ENCODE results near the gene BPIFB6.
"Not testable (repeated sequence)": the region's sequence is repeated elsewhere in the genome, so short reads cannot be mapped to it uniquely, and the experiment has no call there.

Gene BPIFB6

DNA sequence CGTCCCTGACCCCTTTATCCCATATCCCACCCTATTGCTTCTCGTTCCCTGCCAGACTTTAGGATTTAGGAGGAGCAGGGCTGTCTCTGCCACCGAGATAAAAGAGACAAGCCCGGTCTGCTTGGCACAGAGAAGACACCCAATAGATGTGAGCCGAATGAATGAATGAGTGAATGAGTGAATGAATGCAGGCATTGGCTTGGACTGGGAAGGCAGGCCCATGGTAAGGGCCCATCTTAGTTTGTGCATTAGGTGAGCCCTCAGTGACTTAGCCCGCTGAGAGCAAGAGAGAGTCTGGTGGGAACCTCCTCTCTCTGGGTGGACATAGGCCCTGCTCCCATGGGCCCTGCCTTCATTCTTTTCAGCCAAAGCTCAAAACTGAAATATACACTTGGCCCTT lies 879 bp upstream of the BPIFB6 start:
- DNase-seq, result no peak

DNA sequence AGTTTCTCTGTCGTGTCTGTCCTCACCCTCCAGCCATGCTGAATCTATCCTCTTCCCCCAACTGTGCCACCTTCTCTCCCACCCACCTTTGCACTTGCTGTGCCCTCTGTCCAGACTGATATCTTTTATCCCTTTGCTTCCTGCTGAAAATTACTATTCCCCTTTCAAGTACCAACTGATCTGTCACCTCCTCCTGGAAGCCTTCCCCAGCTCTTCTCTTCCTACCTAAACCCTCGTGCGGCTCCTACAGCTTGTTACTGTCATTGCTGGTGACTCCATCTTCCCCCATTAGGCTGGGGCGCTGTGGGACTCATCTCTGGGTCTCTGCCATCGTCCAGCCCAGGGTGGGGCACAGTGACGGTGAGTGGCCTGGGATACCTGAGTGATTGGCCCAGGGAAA lies 1.1 kb downstream of the BPIFB6 start:
- no peak for DNase-seq

DNA sequence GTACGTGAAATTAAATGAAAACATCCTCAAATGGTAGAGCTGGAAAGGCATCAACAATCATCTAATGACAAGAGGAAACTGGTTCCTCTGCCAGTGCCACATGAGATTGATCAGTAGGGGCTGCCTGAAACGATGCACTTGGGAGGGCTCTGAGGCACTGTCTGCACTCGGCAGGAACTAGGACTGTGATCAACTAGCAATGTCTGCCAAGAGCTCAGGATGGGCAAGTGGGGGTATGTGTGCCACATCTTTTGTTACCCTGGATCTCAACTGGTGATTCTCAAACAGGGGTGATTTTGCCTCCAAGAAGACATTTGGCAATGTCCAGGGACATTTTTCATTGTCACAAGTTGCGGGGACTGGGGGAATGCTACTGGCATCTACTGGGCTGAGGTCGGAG lies 1.9 kb downstream of the BPIFB6 start:
- DNase-seq, result no peak

- no peak for DNase-seq
Measured at GRCh38 chr20:33034115-33034514, 2.7 kb downstream of the BPIFB6 start.

GRCh38 chr20:33034901-33035492 lies 3.5 kb downstream of the BPIFB6 start:
- no peak for DNase-seq

- DNase-seq, result no peak
Measured at GRCh38 chr20:33037456-33037855, 6.0 kb downstream of the BPIFB6 start.

- DNase-seq, result no peak
Measured at GRCh38 chr20:33038243-33038642, 6.8 kb downstream of the BPIFB6 start.

GRCh38 chr20:33042430-33042829 lies 11.0 kb downstream of the BPIFB6 start:
- DNase-seq, result no peak

DNA sequence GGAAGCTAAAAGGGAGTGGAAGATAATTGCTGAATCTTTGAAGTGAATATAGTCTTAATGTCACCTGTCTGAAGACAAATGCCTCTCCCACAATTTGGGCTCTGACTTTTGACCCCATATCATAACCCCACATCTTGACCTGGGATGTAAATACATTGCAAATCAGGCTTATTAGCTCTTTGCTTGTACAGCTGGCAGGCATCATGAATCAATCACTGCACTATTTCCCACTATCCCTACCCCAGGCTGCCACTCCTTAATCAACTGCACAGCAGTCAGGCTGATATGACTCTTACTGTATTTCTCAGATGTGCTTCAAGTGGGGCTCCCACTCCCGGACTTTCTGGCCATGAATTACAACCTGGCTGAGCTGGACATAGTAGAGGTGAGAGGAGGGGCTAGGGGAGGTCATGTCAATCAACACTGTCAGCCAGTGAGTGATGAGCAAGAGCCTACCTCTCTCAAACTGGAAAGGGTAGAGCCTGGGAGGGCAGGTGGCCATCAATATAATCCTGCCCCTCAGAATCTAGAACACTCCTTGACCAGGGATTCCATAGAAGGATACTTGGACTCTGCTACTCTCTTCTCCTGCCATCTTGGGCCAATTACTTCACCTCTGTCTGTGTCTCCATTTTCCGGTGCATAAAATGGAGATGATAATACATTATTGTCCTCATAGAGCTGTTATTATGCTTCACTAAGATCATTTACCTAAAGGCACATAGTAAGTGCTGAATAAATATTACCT lies 11.7 kb downstream of the BPIFB6 start:
- DNase-seq, result no peak

GRCh38 chr20:33043731-33044181 lies 12.3 kb downstream of the BPIFB6 start:
- no peak for DNase-seq

- DNase-seq, result not testable (repeated sequence)
Measured at GRCh38 chr20:33045129-33045721, 13.8 kb downstream of the BPIFB6 start.

DNA sequence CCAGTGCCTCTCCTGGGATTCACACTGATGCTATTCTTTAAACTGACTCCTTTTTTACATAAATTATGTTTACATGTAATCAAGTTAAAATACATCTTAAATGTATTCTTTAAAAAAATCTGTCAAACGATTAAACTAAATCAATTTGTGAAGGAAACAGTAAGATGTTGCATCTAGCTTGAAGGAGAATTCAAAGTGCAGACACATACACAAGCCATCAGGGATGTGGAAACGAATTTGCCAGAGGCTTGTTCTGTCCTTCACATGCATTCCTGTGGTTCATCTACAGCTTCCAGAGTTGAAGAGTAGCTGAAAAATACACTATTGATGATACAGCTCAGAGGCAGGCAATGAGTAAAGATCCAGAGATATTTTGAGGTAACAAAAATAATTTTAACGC lies 15.0 kb downstream of the BPIFB6 start:
- no peak for DNase-seq

GRCh38 chr20:33051333-33051732 lies 19.9 kb downstream of the BPIFB6 start:
- no peak for DNase-seq

DNA sequence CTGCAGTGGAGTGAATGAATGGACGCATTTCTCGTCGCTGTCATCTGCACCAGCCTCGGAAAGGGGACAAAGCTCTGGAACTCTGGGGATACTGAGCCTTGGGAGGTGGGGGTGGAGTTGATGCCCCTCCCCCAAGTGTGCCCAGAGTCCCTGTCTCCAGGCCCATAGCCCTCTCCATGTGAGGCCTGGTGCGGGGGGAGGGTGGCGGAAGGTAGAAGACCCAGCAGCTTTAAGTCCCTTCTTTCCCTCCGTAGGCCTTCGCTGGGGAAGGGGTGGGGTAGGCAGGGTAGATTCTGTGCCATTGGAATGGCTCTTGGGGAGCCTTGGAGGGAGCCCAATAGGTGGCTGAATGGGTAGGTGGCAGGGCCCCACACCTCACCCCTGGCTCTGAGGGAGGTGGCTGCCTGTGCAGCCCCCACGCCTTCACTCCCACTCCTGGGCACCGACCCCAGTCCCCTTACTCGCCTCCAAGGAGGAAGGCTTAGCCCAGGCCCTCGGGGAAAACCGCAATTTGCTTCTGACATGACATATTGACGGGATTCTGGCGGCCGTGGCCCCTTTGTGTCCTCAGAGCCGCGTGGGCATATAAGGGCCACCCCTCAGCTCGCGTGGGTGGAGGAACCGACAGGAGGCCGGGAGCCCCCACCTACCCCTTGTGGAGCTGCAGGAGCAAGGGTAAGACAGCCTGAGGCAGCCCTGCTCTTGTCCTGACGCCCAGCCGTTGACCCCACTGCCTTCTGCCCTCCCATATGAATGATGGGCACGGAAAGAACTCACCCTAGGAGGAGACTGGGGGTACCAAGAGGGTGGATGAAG lies 22.1 kb downstream of the BPIFB6 start, which contains the start of gene BPIFB3:
TSS of gene BPIFB3 (plus strand) at position 613 of the 816 bp plus-strand sequence. CDS start 1,533 bp downstream, outside the sequence.
- no peak for DNase-seq

DNA sequence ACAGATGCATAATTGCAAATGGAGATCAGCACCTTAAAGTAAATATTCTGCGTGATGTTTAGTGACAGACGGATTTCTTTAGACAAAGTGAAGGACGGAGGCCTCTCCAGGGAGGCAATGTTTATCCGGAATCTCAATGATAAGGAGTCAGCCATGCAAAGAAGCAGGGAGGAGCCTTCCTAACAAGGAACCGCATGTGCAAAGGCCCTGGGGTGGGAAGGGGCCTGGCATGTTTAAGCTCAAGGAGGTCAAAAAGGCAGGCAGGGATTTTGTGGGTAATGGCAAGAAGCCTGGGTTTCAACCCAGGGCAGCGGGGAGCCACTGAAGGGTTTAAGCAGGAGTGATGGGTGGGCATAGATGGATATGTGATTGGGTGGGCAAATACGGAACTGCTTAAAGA lies 22.9 kb downstream of the BPIFB6 start:
- no peak for DNase-seq

GRCh38 chr20:33054791-33055190 lies 23.3 kb downstream of the BPIFB6 start:
- no peak for DNase-seq

DNA sequence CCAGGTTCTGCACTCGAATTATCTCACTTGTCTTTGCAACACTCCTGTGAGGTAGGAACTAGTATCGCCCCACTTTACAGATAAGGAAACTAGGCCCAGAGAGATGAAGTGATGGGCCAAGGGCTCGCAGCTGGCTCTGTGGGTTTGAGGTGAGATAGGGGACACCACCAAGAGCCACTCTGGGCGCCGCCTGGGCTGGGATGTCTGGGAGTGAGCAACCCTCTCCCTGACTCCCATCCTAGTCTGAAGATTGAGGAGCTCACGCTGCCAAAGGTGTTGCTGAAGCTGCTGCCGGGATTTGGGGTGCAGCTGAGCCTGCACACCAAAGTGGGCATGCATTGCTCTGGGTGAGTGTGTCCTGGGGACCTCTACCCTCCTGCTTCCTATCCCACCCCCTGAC lies 27.7 kb downstream of the BPIFB6 start:
- no peak for DNase-seq

GRCh38 chr20:33059741-33060390 lies 28.4 kb downstream of the BPIFB6 start:
- no peak for DNase-seq

GRCh38 chr20:33061658-33062028 lies 30.2 kb downstream of the BPIFB6 start:
- no peak for DNase-seq

- no peak for DNase-seq
Measured at GRCh38 chr20:33062105-33062824, 30.8 kb downstream of the BPIFB6 start.

DNA sequence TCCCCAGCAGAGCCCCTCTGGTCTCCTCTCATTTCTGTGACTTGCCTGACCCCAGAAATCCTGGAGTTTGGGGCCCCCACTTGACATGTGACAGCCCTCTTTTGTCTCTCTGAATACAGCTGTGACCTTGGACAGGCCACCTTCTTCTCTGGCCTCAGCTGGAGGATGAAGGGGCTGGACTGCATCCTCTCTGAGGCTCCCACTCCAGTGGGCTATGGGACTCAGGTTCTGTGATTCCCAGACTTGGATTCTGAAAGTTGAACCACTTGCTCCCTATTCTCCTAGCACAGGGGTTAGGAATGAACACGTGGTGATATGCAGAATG lies 31.3 kb downstream of the BPIFB6 start:
- no peak for DNase-seq

- no peak for DNase-seq
Measured at GRCh38 chr20:33063271-33063670, 31.8 kb downstream of the BPIFB6 start.
